Chondrocyte (in vitro differentiated cells): Measurements from ENCODE around the gene ZNF10. TPM values are rescaled to one million over a fixed set of nuclear protein-coding genes. Genes with fewer than 3 reads are reported as not detected.

ENCODE experiments used
- DNase-seq: peaks from one replicate; pipeline ENCODE4 v3.0.0; 2021; ENCODE audit warnings: mixed read lengths, low spot score
- H3K27ac Mint-ChIP-seq: one replicate; pipeline ENCODE4 v1.8.0; 2021; ENCODE audit warnings: mild to moderate bottlenecking, moderate library complexity, mixed read lengths; ENCODE audit not compliant: unreplicated experiment
- H3K27me3 Mint-ChIP-seq: 2 replicates; pipeline ENCODE4 v1.8.0; 2021; ENCODE audit warnings: low read depth, mixed read lengths
- H3K36me3 Mint-ChIP-seq: 2 replicates; pipeline ENCODE4 v1.8.0; 2021; ENCODE audit warnings: low read depth, mixed read lengths
- H3K4me1 Mint-ChIP-seq: 2 replicates; pipeline ENCODE4 v1.8.0; 2021; ENCODE audit warnings: low read depth, mild to moderate bottlenecking, mixed read lengths
- H3K4me3 Mint-ChIP-seq: one replicate; pipeline ENCODE4 v1.8.0; 2021; ENCODE audit warnings: mild to moderate bottlenecking, moderate library complexity, mixed read lengths; ENCODE audit not compliant: unreplicated experiment
- H3K9me3 Mint-ChIP-seq: 2 replicates; pipeline ENCODE4 v1.8.0; 2021; ENCODE audit warnings: low read depth, mixed read lengths
- long read RNA-seq: library from polyadenylated mRNA; stranded (forward); transcript quantifications from one replicate; pipeline ENCODE4 v2.0.0, GENCODE V29; 2021
- total RNA-seq: library from RNA; stranded (reverse); gene quantifications from 3 replicates; pipeline ENCODE4 v1.2.1, GENCODE V29; 2021
- TF ChIP-seq, protein P1 (sequence below): fragments of 200-600 bp; sonication (generic); IDR thresholded peaks from 2 replicates; pipeline ENCODE4 v1.5.0; 2021; ENCODE audit warnings: antibody characterized with exemption, mild to moderate bottlenecking, moderate library complexity

The ZNF10 gene
- total RNA-seq: 9.2 to 12.5 TPM (median 11.4 TPM) in 3 replicates
- long read RNA-seq, partial matches to known transcripts: 0 of 13 reads
- long read RNA-seq, other reads (novel, unspliced or antisense): 10 of 13 reads

DNA sequence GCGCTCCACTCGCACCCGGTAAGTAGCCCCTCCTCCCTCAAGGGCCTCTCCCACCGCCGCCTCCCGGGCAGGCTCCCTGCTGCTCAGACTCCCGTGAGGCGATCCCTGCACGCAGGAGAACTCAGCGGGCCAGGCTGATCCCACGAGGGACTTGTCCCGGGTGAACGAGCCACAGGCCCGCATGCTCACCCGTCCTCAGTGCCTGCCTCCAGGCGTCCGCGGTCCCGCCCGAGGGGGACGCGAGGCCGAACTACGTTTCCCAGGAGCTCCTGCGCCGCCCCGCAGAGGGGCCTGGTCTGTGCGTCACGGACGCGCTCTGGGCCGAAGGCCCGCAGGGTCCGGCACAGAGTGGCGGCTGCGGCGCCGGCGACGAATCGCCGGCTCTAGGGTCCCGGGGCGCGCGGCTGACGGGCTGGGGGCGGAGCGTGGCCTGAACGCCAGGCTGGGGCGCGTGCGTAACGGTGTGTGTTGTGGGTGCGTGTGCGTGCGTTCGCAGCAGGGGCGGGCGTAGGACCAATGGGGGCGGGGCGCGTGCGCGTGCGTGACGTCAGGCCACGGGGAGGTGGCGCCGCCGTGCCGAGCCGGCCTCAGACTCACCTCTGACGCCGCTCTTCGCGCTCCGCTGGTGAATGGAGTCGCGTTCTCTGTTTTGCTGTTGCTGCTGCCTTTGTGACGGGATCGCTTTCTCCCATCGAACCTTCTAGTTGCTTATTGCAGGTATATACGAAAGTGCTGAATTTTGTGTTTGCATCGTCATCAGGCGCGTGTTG is at the start of gene ZNF10, which contains the start of gene ZNF891:
Gene ZNF10 (plus strand): TSS at position 590 of the 770 bp plus-strand sequence. CDS start 13,866 bp downstream, outside the sequence.
Gene ZNF891 (minus strand): TSS at position 237 of the 770 bp plus-strand sequence. CDS start 8,356 bp downstream, outside the sequence.
- Mint-ChIP-seq H3K36me3 (peaks cover 37% of the 10 kb centered on the region), H3K4me3 (peak within 1 kb of the TSS; percentile 96), H3K27ac (peak within 1 kb of the TSS; percentile 98), H3K27me3 (no peaks in the 10 kb centered on the region), H3K4me1 (peaks cover 12% of the 10 kb centered on the region), H3K9me3 (peaks cover 41% of the 10 kb centered on the region)
- DNase-seq: peak; percentile 98
- TF ChIP-seq, protein P1, sequence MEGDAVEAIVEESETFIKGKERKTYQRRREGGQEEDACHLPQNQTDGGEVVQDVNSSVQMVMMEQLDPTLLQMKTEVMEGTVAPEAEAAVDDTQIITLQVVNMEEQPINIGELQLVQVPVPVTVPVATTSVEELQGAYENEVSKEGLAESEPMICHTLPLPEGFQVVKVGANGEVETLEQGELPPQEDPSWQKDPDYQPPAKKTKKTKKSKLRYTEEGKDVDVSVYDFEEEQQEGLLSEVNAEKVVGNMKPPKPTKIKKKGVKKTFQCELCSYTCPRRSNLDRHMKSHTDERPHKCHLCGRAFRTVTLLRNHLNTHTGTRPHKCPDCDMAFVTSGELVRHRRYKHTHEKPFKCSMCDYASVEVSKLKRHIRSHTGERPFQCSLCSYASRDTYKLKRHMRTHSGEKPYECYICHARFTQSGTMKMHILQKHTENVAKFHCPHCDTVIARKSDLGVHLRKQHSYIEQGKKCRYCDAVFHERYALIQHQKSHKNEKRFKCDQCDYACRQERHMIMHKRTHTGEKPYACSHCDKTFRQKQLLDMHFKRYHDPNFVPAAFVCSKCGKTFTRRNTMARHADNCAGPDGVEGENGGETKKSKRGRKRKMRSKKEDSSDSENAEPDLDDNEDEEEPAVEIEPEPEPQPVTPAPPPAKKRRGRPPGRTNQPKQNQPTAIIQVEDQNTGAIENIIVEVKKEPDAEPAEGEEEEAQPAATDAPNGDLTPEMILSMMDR: no peak

GRCh38 chr12:133081159-133081780 is 49.2 kb upstream of the ZNF10 start:
- TF ChIP-seq, protein P1: no peak
- no peak overlapping the region for H3K27ac Mint-ChIP-seq
- H3K9me3 Mint-ChIP-seq: peaks cover 57% of the 10 kb centered on the region
- DNase-seq: no peak
- H3K27me3 Mint-ChIP-seq: no peaks in the 10 kb centered on the region
- peaks cover 58% of the 10 kb centered on the region for H3K36me3 Mint-ChIP-seq
- no peaks in the 10 kb centered on the region for H3K4me1 Mint-ChIP-seq
- no peak overlapping the region for H3K4me3 Mint-ChIP-seq

DNA sequence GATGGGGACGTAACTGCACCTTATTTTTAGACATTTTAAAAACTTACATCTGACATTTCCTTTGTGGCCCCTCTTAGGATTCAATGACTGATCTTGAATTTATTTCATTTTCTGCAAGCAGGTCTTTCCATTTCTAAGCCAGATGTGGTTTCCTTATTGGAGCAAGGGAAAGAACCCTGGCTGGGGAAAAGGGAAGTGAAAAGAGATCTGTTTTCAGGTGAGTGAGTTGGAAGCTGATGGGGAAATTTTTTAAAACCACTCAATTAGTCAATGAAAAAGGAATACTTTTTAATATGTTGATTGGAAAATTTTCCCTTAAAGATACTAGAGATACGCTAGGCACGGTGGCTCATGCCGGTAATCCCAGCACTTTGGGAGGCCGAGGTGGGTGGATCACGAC is 47.1 kb upstream of the ZNF10 start:
- TF ChIP-seq, protein P1: no peak
- no peaks in the 10 kb centered on the region for H3K27me3 Mint-ChIP-seq
- no peak overlapping the region for H3K4me3 Mint-ChIP-seq
- H3K27ac Mint-ChIP-seq: no peak overlapping the region
- H3K9me3 Mint-ChIP-seq: peaks cover 57% of the 10 kb centered on the region
- DNase-seq: no peak
- H3K4me1 Mint-ChIP-seq: no peaks in the 10 kb centered on the region
- peaks cover 65% of the 10 kb centered on the region for H3K36me3 Mint-ChIP-seq

GRCh38 chr12:133105620-133106019 is 24.8 kb upstream of the ZNF10 start:
- peaks cover 76% of the 10 kb centered on the region for H3K9me3 Mint-ChIP-seq
- H3K27ac Mint-ChIP-seq: no peak overlapping the region
- peaks cover 83% of the 10 kb centered on the region for H3K36me3 Mint-ChIP-seq
- no peaks in the 10 kb centered on the region for H3K4me1 Mint-ChIP-seq
- no peak overlapping the region for H3K4me3 Mint-ChIP-seq
- no peak for DNase-seq
- H3K27me3 Mint-ChIP-seq: no peaks in the 10 kb centered on the region
- TF ChIP-seq, protein P1: no peak

DNA sequence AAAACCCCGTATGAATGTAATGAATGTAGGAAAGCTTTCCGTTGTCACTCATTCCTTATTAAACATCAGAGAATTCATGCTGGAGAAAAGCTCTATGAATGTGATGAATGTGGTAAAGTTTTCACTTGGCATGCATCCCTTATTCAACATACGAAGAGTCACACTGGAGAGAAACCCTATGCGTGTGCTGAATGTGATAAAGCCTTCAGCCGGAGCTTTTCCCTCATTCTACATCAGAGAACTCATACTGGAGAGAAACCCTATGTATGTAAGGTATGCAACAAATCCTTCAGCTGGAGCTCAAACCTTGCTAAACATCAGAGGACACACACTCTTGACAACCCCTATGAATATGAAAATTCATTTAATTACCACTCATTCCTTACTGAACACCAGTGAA is 24.2 kb upstream of the ZNF10 start:
- no peak overlapping the region for H3K4me3 Mint-ChIP-seq
- no peaks in the 10 kb centered on the region for H3K4me1 Mint-ChIP-seq
- peak overlapping the region; percentile 32 for H3K27ac Mint-ChIP-seq
- TF ChIP-seq, protein P1: no peak
- H3K9me3 Mint-ChIP-seq: peaks cover 75% of the 10 kb centered on the region
- no peak for DNase-seq
- no peaks in the 10 kb centered on the region for H3K27me3 Mint-ChIP-seq
- peaks cover 80% of the 10 kb centered on the region for H3K36me3 Mint-ChIP-seq
